OCI-LY7 (cell line): Measurements from ENCODE around the gene SMARCAL1. TPM values are rescaled to one million over a fixed set of nuclear protein-coding genes. Genes with fewer than 3 reads are reported as not detected.
"Not testable (repeated sequence)": the region's sequence is repeated elsewhere in the genome, so short reads cannot be mapped to it uniquely, and the experiment has no call there.

ENCODE experiments used
- BruUV-seq: library from RNA; stranded (reverse); fragments of 400-500 nt; replicated peaks from 2 replicates; lab custom pipeline; 2021; lab: Mats Ljungman, UMichigan
- CTCF ChIA-PET: fragments of 300-600 bp; sonication (Branson Sonifier 250); formaldehyde crosslinking; loops from one replicate; lab custom pipeline; 2022; ENCODE audit warnings: antibody characterized with exemption; ENCODE audit not compliant: unreplicated experiment; lab: Charles Lee
- POLR2A ChIA-PET: fragments of 300-600 bp; sonication (Branson Sonifier 250); formaldehyde crosslinking; loops from one replicate; lab custom pipeline; 2022; ENCODE audit warnings: antibody characterized with exemption; lab: Charles Lee
- DNase-seq: peaks from one replicate; pipeline ENCODE4 v3.0.0-alpha.2; 2015; ENCODE audit warnings: low spot score
- H2AFZ ChIP-seq: fragments of 200-600 bp; sonication (generic), shearing (Covaris generic); 2 replicates; pipeline ENCODE4 v1.6.1; 2014; ENCODE audit warnings: mild to moderate bottlenecking, antibody characterized with exemption, low read length, moderate library complexity
- H3K27ac ChIP-seq: fragments of 200-600 bp; sonication (generic); 2 replicates; pipeline ENCODE4 v1.5.1; 2014; ENCODE audit warnings: mixed run types, low read depth, mild to moderate bottlenecking, moderate library complexity, low read length, inconsistent platforms; ENCODE audit not compliant: poor library complexity, severe bottlenecking
- H3K36me3 ChIP-seq: fragments of 200-600 bp; sonication (generic); 2 replicates; pipeline ENCODE4 v1.6.1; 2014; ENCODE audit warnings: mild to moderate bottlenecking, antibody characterized with exemption, low read length, moderate library complexity, mixed read lengths; ENCODE audit not compliant: insufficient read depth
- H3K4me1 ChIP-seq: fragments of 200-600 bp; sonication (generic); 2 replicates; pipeline ENCODE4 v1.5.1; 2014; ENCODE audit warnings: mild to moderate bottlenecking, low read length; ENCODE audit not compliant: insufficient read depth, poor library complexity, severe bottlenecking
- H3K4me2 ChIP-seq: fragments of 200-600 bp; sonication (generic); 2 replicates; pipeline ENCODE4 v1.6.1; 2014; ENCODE audit warnings: mild to moderate bottlenecking, low read length
- H3K4me3 ChIP-seq: fragments of 200-600 bp; sonication (generic); 2 replicates; pipeline ENCODE4 v1.5.1; 2014; ENCODE audit warnings: mild to moderate bottlenecking, low read depth, low read length; ENCODE audit not compliant: poor library complexity, severe bottlenecking
- H3K79me2 ChIP-seq: fragments of 200-600 bp; sonication (generic); 2 replicates; pipeline ENCODE4 v1.6.1; 2016; ENCODE audit warnings: low read depth, mild to moderate bottlenecking, low read length, moderate library complexity, mixed read lengths; ENCODE audit not compliant: insufficient read depth
- H3K9me2 ChIP-seq: fragments of 200-600 bp; sonication (generic); 2 replicates; pipeline ENCODE4 v1.6.1; 2016; ENCODE audit warnings: mild to moderate bottlenecking, low read length, mixed read lengths; ENCODE audit not compliant: insufficient read depth
- H3K9me3 ChIP-seq: fragments of 200-600 bp; sonication (generic); 2 replicates; pipeline ENCODE4 v1.6.1; 2014; ENCODE audit warnings: mild to moderate bottlenecking, mixed run types, low read length, mixed read lengths
- H4K20me1 ChIP-seq: fragments of 200-600 bp; sonication (generic); 2 replicates; pipeline ENCODE4 v1.6.1; 2014; ENCODE audit warnings: mild to moderate bottlenecking, antibody characterized with exemption, low read length, moderate library complexity, mixed read lengths; ENCODE audit not compliant: insufficient read depth
- EZH2phosphoT487 ChIP-seq: fragments of 200-600 bp; sonication (generic); IDR thresholded peaks from 2 replicates; pipeline ENCODE4 v1.6.1; 2018; ENCODE audit warnings: low read depth, borderline replicate concordance, mild to moderate bottlenecking, mixed run types, antibody characterized with exemption, low read length, moderate library complexity, mixed read lengths
- intact Hi-C: fragments of 100-400 bp; cut with micrococcal nuclease; formaldehyde crosslinking; loops from one replicate; pipeline ENCODE4 v1.10.0; 2022; ENCODE audit not compliant: unreplicated experiment
- total RNA-seq, 2 experiments: library from RNA; depleted of rRNA in 1 of 2; stranded (reverse); fragments of >200 nt in 1 of 2; shearing (Covaris generic) in 1 of 2; gene quantifications; 2 replicates each; pipeline ENCODE4 v1.2.3, GENCODE V29; 2014 to 2022
- TF ChIP-seq, protein P1 (sequence below): fragments of 200-600 bp; sonication (generic); conservative IDR thresholded peaks from 2 replicates; pipeline ENCODE4 v1.5.1; 2014; ENCODE audit warnings: mild to moderate bottlenecking, antibody characterized with exemption, low read length, moderate library complexity, mixed read lengths

The SMARCAL1 gene
- total RNA-seq, 2 experiments from 2014 or later, result 12.2 to 26.1 TPM

- Histone ChIP-seq H3K9me3 (no peaks in the 10 kb centered on the region), H3K9me2 (no peaks in the 10 kb centered on the region), H2AFZ (no peak overlapping the region), H3K27ac (no peak overlapping the region), H4K20me1 (no peaks in the 10 kb centered on the region), H3K4me1 (no peaks in the 10 kb centered on the region), H3K36me3 (peaks cover 10% of the 10 kb centered on the region; the same call in 1 of the 2 replicates), H3K4me3 (no peak overlapping the region), H3K79me2 (no peaks in the 10 kb centered on the region), H3K4me2 (no peak overlapping the region)
- no peak for DNase-seq
- intact Hi-C loops, result no loop called here
- no peak for TF ChIP-seq EZH2phosphoT487
- TF ChIP-seq, protein P1, sequence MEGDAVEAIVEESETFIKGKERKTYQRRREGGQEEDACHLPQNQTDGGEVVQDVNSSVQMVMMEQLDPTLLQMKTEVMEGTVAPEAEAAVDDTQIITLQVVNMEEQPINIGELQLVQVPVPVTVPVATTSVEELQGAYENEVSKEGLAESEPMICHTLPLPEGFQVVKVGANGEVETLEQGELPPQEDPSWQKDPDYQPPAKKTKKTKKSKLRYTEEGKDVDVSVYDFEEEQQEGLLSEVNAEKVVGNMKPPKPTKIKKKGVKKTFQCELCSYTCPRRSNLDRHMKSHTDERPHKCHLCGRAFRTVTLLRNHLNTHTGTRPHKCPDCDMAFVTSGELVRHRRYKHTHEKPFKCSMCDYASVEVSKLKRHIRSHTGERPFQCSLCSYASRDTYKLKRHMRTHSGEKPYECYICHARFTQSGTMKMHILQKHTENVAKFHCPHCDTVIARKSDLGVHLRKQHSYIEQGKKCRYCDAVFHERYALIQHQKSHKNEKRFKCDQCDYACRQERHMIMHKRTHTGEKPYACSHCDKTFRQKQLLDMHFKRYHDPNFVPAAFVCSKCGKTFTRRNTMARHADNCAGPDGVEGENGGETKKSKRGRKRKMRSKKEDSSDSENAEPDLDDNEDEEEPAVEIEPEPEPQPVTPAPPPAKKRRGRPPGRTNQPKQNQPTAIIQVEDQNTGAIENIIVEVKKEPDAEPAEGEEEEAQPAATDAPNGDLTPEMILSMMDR, result no peak
- POLR2A ChIA-PET, result interaction anchor here (1.2 to 1.7 kb wide), 3 partner anchors 145 to 150 kb away, joined by 3 to 9 read pairs (median 3); no protein-coding TSS in a partner anchor
- BruUV-seq, result no TSS peak
- CTCF ChIA-PET, result interaction anchor here (0.6 to 1.4 kb wide), 4 partner anchors 9 to 1239 kb away, joined by 3 to 6 read pairs (median 4); no protein-coding TSS in a partner anchor
These were observed 105.4 kb downstream of the SMARCAL1 start for GRCh38 chr2:216517447-216518225.

- intact Hi-C loops, result loop anchor here (1.0 kb wide), 1 partner anchor 148 kb away; no protein-coding TSS in a partner anchor
- H4K20me1 ChIP-seq, H3K4me2 ChIP-seq, H3K9me2 ChIP-seq, H3K9me3 ChIP-seq, H2AFZ ChIP-seq, H3K27ac ChIP-seq, H3K4me1 ChIP-seq, DNase-seq, H3K79me2 ChIP-seq, H3K36me3 ChIP-seq, BruUV-seq, H3K4me3 ChIP-seq: not testable (repeated sequence)
- ChIA-PET CTCF (interaction anchor here (0.7 to 1.4 kb wide), 2 partner anchors 8 to 148 kb away, joined by 3 to 6 read pairs; no protein-coding TSS in a partner anchor), POLR2A (interaction anchor here (0.6 kb wide), 1 partner anchor 21 kb away, joined by 4 read pairs; the partner anchor contains the start of gene RPL37A)
These were observed 106.4 kb downstream of the SMARCAL1 start for GRCh38 chr2:216518566-216519119.

DNA sequence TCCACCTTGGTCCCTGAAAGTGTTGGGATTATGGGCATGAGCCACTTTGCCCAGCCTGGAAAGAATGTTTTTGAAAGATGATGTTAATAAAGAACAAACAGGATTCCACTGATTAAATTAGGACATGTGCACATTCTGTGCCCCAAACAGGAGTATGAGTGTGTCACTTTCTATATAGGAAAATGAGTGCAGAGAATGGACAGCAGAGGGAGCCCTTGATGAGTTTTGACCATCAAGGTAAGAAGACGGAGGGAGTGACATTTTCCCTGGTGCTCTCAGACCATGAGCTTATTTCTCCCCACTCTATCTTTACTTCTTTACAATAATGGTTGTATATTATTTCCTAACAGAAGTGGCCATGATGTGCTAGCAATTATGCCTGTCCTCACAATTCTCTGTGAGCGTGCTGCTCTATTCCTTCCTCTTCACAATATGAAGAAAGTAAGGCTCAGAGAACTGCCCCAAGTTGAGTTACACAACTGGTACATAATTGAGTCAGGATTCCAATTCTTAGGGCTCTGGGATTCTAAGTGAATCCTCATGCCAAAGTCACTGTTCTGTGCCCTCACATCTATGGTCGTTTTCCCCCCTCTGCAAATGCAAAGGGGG lies 107.0 kb downstream of the SMARCAL1 start:
- Histone ChIP-seq H3K36me3 (peaks cover 8% of the 10 kb centered on the region; the same call in 1 of the 2 replicates), H4K20me1 (no peaks in the 10 kb centered on the region), H3K9me3 (no peaks in the 10 kb centered on the region), H2AFZ (no peak overlapping the region), H3K4me3 (no peak overlapping the region), H3K79me2 (no peaks in the 10 kb centered on the region), H3K4me1 (no peaks in the 10 kb centered on the region), H3K9me2 (no peaks in the 10 kb centered on the region), H3K27ac (no peak overlapping the region), H3K4me2 (no peak overlapping the region)
- POLR2A ChIA-PET, result interaction anchor here (0.6 to 0.7 kb wide), 2 partner anchors 21 to 156 kb away, joined by 4 read pairs; partner anchors contain the start of gene RPL37A
- DNase-seq, result peak; percentile 68
- intact Hi-C loops, result loop anchor here (1.0 kb wide), 1 partner anchor 147 kb away; no protein-coding TSS in a partner anchor
- CTCF ChIA-PET, result interaction anchor here (0.6 to 1.3 kb wide), 2 partner anchors 69 to 144 kb away, joined by 3 read pairs; no protein-coding TSS in a partner anchor
- TF ChIP-seq EZH2phosphoT487, result no peak
- TF ChIP-seq, protein P1, result peak; percentile 84
- BruUV-seq, result no TSS peak
